Parathyroid adenoma (tissue), 2 donors: ENCODE results near the gene ZNF276.

ENCODE experiments used
- H2AFZ ChIP-seq: fragments of 300-600 bp; sonication (generic); one replicate; pipeline ENCODE4 v1.7.0; 2017; ENCODE audit warnings: antibody characterized with exemption, mild to moderate bottlenecking
- H3K27ac ChIP-seq: fragments of 300-600 bp; sonication (generic); one replicate; pipeline ENCODE4 v1.7.0; 2017
- H3K27me3 ChIP-seq: fragments of 300-600 bp; sonication (generic); one replicate; pipeline ENCODE4 v1.7.0; 2017; ENCODE audit warnings: low read length; ENCODE audit not compliant: control insufficient read depth, insufficient read depth
- H3K36me3 ChIP-seq: fragments of 300-600 bp; sonication (generic); one replicate; pipeline ENCODE4 v1.7.0; 2017; ENCODE audit warnings: low read length; ENCODE audit not compliant: control insufficient read depth, insufficient read depth
- H3K4me1 ChIP-seq: fragments of 300-600 bp; sonication (generic); one replicate; pipeline ENCODE4 v1.7.0; 2017; ENCODE audit warnings: control low read depth
- H3K4me2 ChIP-seq: fragments of 300-600 bp; sonication (generic); one replicate; pipeline ENCODE4 v1.7.0; 2017; ENCODE audit warnings: low read length
- H3K4me3 ChIP-seq: fragments of 300-600 bp; sonication (generic); one replicate; pipeline ENCODE4 v1.7.0; 2017; ENCODE audit warnings: low read depth, low read length
- H3K79me2 ChIP-seq: fragments of 300-600 bp; sonication (generic); one replicate; pipeline ENCODE4 v1.7.0; 2017; ENCODE audit warnings: control low read depth
- H3K9ac ChIP-seq: fragments of 300-600 bp; sonication (generic); one replicate; pipeline ENCODE4 v1.7.0; 2017; ENCODE audit warnings: mild to moderate bottlenecking
- H3K9me3 ChIP-seq: fragments of 300-600 bp; sonication (generic); one replicate; pipeline ENCODE4 v1.7.0; 2017; ENCODE audit warnings: low read length; ENCODE audit not compliant: control insufficient read depth
- TF ChIP-seq, protein P1 (sequence below): fragments of 300-600 bp; sonication (generic); IDR thresholded peaks from one replicate; pipeline ENCODE4 v1.7.0; 2017; ENCODE audit warnings: antibody characterized with exemption, mild to moderate bottlenecking
- donor health status: primary hyperparathyroidism.

ZNF276 gene

GRCh38 chr16:89709166-89709565 is 12.2 kb upstream of the ZNF276 start:
- H3K4me1 ChIP-seq, result peaks cover 2% of the 10 kb centered on the region
- H3K27ac ChIP-seq, result no peak overlapping the region
- H2AFZ ChIP-seq, result no peak overlapping the region
- TF ChIP-seq, protein P1, sequence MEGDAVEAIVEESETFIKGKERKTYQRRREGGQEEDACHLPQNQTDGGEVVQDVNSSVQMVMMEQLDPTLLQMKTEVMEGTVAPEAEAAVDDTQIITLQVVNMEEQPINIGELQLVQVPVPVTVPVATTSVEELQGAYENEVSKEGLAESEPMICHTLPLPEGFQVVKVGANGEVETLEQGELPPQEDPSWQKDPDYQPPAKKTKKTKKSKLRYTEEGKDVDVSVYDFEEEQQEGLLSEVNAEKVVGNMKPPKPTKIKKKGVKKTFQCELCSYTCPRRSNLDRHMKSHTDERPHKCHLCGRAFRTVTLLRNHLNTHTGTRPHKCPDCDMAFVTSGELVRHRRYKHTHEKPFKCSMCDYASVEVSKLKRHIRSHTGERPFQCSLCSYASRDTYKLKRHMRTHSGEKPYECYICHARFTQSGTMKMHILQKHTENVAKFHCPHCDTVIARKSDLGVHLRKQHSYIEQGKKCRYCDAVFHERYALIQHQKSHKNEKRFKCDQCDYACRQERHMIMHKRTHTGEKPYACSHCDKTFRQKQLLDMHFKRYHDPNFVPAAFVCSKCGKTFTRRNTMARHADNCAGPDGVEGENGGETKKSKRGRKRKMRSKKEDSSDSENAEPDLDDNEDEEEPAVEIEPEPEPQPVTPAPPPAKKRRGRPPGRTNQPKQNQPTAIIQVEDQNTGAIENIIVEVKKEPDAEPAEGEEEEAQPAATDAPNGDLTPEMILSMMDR, result no peak
- no peak overlapping the region for H3K4me3 ChIP-seq
- H3K79me2 ChIP-seq, result no peaks in the 10 kb centered on the region
- no peak overlapping the region for H3K9ac ChIP-seq
- no peaks in the 10 kb centered on the region for H3K36me3 ChIP-seq
- H3K4me2 ChIP-seq, result no peak overlapping the region
- H3K9me3 ChIP-seq, result no peaks in the 10 kb centered on the region
- no peaks in the 10 kb centered on the region for H3K27me3 ChIP-seq

GRCh38 chr16:89709716-89710432 is 11.5 kb upstream of the ZNF276 start:
- Histone ChIP-seq H2AFZ (no peak overlapping the region), H3K9me3 (no peaks in the 10 kb centered on the region), H3K79me2 (no peaks in the 10 kb centered on the region), H3K4me1 (peaks cover 2% of the 10 kb centered on the region), H3K27me3 (no peaks in the 10 kb centered on the region), H3K4me2 (no peak overlapping the region), H3K27ac (no peak overlapping the region), H3K36me3 (no peaks in the 10 kb centered on the region), H3K4me3 (no peak overlapping the region), H3K9ac (no peak overlapping the region)
- TF ChIP-seq, protein P1, result no peak

DNA sequence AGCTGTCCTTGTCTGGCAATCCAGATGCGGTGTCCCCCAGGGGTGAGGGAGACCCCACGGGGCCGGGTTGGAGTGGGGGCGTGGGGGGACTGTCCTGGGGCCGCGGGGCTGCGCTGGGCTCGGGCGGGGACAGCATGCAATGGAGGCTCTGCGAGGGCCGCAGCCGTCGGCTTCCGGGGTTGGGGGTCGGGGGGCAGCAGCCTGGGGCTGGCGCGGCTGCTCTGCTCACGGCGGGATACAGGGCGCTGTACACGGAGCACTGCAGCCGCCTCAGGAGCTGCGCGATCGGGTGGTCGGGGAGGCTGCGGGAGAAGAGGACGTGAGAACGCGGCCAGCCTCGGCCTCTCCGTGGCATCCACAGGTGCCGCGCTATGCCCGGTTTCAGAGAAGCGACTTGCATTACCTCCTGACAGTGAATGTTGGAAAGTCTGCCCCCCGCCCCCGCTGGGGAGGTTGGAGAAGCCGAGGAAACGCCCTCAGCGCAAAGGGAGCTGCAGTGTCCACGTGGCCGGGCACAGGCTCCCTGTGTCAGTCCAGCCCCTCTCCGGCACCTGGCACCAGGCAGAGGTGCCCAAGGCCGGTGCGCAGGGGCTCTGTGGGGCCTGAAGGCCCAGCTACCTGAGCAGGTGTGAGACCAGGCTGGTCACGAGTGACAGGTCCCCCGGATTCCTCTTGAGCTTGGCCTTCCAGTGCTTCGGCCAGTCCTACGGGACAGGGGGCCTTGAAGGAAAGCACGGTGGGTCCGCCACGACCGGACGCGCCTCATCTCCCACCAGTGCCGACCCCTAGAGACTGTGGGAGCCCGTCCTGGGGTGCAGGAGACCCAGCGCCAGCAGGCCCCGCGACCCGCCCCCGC is 10.4 kb upstream of the ZNF276 start:
- Histone ChIP-seq H2AFZ (no peak overlapping the region), H3K27me3 (no peaks in the 10 kb centered on the region), H3K36me3 (no peaks in the 10 kb centered on the region), H3K9me3 (no peaks in the 10 kb centered on the region), H3K9ac (no peak overlapping the region), H3K4me1 (no peaks in the 10 kb centered on the region), H3K4me2 (no peak overlapping the region), H3K27ac (no peak overlapping the region), H3K79me2 (no peaks in the 10 kb centered on the region), H3K4me3 (no peak overlapping the region)
- TF ChIP-seq, protein P1, result no peak

DNA sequence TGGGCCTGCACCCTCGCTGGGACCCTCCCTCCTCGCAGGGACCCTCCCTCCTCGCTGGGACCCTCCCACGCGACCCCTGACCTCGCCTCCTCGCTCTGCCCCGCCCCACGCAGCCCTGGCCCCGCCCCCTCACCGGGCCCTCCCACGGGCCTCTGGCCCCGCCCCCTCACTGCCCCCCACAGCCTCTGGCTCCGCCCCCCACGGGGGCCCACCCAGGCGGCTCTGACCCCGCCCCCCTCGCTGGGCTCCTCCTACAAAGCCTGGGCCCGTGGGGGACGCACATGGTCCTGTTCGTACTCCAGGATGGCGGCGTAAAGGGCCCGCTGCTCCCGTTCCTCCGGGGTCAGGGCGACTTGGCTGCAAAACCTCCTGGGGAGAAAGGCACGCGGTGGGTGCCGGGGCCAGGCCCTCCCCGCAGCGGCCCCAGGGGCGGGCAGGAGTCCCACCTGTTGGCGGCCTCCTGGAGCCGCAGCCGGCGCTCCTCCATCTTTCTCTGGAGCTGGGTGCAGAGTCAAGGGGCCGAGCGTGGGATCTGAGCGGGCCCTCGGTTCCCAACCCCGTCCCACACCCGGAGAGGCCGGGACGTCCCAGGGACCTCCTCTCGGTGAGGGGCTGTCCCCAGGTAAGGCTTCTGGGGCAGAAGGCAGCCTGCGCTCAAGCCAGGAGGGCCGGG is 9.6 kb upstream of the ZNF276 start:
- no peak overlapping the region for H2AFZ ChIP-seq
- no peak overlapping the region for H3K4me2 ChIP-seq
- no peak overlapping the region for H3K27ac ChIP-seq
- H3K4me1 ChIP-seq, result no peaks in the 10 kb centered on the region
- no peaks in the 10 kb centered on the region for H3K9me3 ChIP-seq
- H3K36me3 ChIP-seq, result no peaks in the 10 kb centered on the region
- no peak overlapping the region for H3K4me3 ChIP-seq
- no peak overlapping the region for H3K9ac ChIP-seq
- no peaks in the 10 kb centered on the region for H3K79me2 ChIP-seq
- no peaks in the 10 kb centered on the region for H3K27me3 ChIP-seq
- TF ChIP-seq, protein P1, result no peak
